HepG2 (cell line): ENCODE data around the gene TM2D1. TPM values are rescaled to one million over a fixed set of nuclear protein-coding genes. Genes with fewer than 3 reads are reported as not detected.

Source experiments
- EP300 ChIP-seq, 3 experiments: sonication (generic) in 1 of 3; formaldehyde crosslinking in 1 of 3; IDR thresholded peaks; 2 replicates each; pipeline versions ENCODE4 v1.5.1 to v1.6.1; 2011 to 2020; ENCODE audit warnings: low read depth in 2 of 3, low read length in 2 of 3, borderline replicate concordance in 1 of 3, improper control_type of control experiment in 1 of 3, mild to moderate bottlenecking in 1 of 3, missing genetic modification reagents in 1 of 3, moderate library complexity in 1 of 3
- ESRRA ChIP-seq: sonication (generic); formaldehyde crosslinking; IDR thresholded peaks from 2 replicates; pipeline ENCODE4 v1.5.1; 2020; ENCODE audit warnings: mild to moderate bottlenecking, low read depth, missing genetic modification reagents
- ETS1 ChIP-seq: sonication (generic); formaldehyde crosslinking; IDR thresholded peaks from 2 replicates; pipeline ENCODE4 v1.4.0; 2020; ENCODE audit warnings: missing genetic modification reagents
- GTF3A ChIP-seq: sonication (generic); formaldehyde crosslinking; conservative IDR thresholded peaks from 2 replicates; pipeline ENCODE4 v1.4.0; 2020; ENCODE audit warnings: mild to moderate bottlenecking, missing genetic modification reagents
- HMG20A ChIP-seq: IDR thresholded peaks from 2 replicates; pipeline ENCODE4 v1.6.1; 2016; ENCODE audit warnings: borderline replicate concordance
- HNF4A ChIP-seq: sonication (generic); formaldehyde crosslinking; IDR thresholded peaks from 2 replicates; pipeline ENCODE4 v1.4.0; 2020; ENCODE audit warnings: missing genetic modification reagents
- PBX3 ChIP-seq: sonication (generic); formaldehyde crosslinking; IDR thresholded peaks from 2 replicates; pipeline ENCODE4 v1.8.1; 2023; ENCODE audit warnings: missing genetic modification reagents, inconsistent platforms, borderline replicate concordance
- POGZ ChIP-seq: sonication (generic); formaldehyde crosslinking; IDR thresholded peaks from 2 replicates; pipeline ENCODE4 v1.4.0; 2020; ENCODE audit warnings: mild to moderate bottlenecking, missing genetic modification reagents
- PRPF4 ChIP-seq: fragments of 200-400 bp; formaldehyde crosslinking; IDR thresholded peaks from 2 replicates; pipeline ENCODE4 v1.6.1; 2016; ENCODE audit warnings: low read length, low read depth; ENCODE audit not compliant: poor library complexity, severe bottlenecking
- RAD21 ChIP-seq: fragments of 450-650 bp; formaldehyde crosslinking; IDR thresholded peaks from 2 replicates; pipeline ENCODE4 v1.5.0; 2020; ENCODE audit warnings: mild to moderate bottlenecking
- SCMH1 ChIP-seq: sonication (generic); formaldehyde crosslinking; IDR thresholded peaks from 2 replicates; pipeline ENCODE4 v1.9.0; 2021; ENCODE audit warnings: missing genetic modification reagents, mild to moderate bottlenecking, borderline replicate concordance
- TBX2 ChIP-seq: sonication (generic); formaldehyde crosslinking; IDR thresholded peaks from 2 replicates; pipeline ENCODE4 v1.5.0; 2020; ENCODE audit warnings: missing genetic modification reagents, mild to moderate bottlenecking, borderline replicate concordance
- ZBTB7B ChIP-seq: sonication (generic); formaldehyde crosslinking; IDR thresholded peaks from 2 replicates; pipeline ENCODE4 v1.4.0; 2020; ENCODE audit warnings: missing genetic modification reagents
- ZFP37 ChIP-seq: sonication (generic); formaldehyde crosslinking; IDR thresholded peaks from 2 replicates; pipeline ENCODE4 v1.4.0; 2020; ENCODE audit warnings: missing genetic modification reagents, borderline replicate concordance
- ZNF143 ChIP-seq: sonication (generic); formaldehyde crosslinking; IDR thresholded peaks from 2 replicates; pipeline ENCODE4 v1.4.0; 2020; ENCODE audit warnings: missing genetic modification reagents
- ZNF251 ChIP-seq: sonication (generic); formaldehyde crosslinking; IDR thresholded peaks from 2 replicates; pipeline ENCODE4 v1.9.0; 2021; ENCODE audit warnings: mild to moderate bottlenecking, missing genetic modification reagents
- ZNF274 ChIP-seq: sonication (generic); formaldehyde crosslinking; IDR thresholded peaks from 2 replicates; pipeline ENCODE4 v1.5.1; 2020; ENCODE audit warnings: mild to moderate bottlenecking, missing genetic modification reagents
- ZNF432 ChIP-seq: sonication (generic); formaldehyde crosslinking; IDR thresholded peaks from 2 replicates; pipeline ENCODE4 v1.5.0; 2020; ENCODE audit warnings: missing genetic modification reagents, mild to moderate bottlenecking, borderline replicate concordance
- ZNF556 ChIP-seq: sonication (generic); formaldehyde crosslinking; IDR thresholded peaks from 2 replicates; pipeline ENCODE4 v1.4.0; 2020; ENCODE audit warnings: mild to moderate bottlenecking, missing genetic modification reagents, borderline replicate concordance
- ZNF746 ChIP-seq: sonication (generic); formaldehyde crosslinking; IDR thresholded peaks from 2 replicates; pipeline ENCODE4 v1.8.0; 2022; ENCODE audit warnings: mild to moderate bottlenecking, missing genetic modification reagents
- ZNF790 ChIP-seq: sonication (generic); formaldehyde crosslinking; IDR thresholded peaks from 2 replicates; pipeline ENCODE4 v1.8.0; 2022; ENCODE audit warnings: missing genetic modification reagents, mild to moderate bottlenecking, borderline replicate concordance
- ZNF839 ChIP-seq: sonication (generic); formaldehyde crosslinking; IDR thresholded peaks from 2 replicates; pipeline ENCODE4 v1.4.0; 2020; ENCODE audit warnings: missing genetic modification reagents, mild to moderate bottlenecking, borderline replicate concordance
- polyA plus RNA-seq, 8 experiments: library from polyadenylated mRNA; depleted of rRNA in 3 of 8; stranded (reverse) in 7 of 8; unstranded in 1 of 8; fragments of >200 nt; fragmentation: Illumina TruSeq in 4 of 8; extraction: Trizol in 4 of 8; gene quantifications; 2 replicates each; pipeline versions ENCODE4 v1.2.1 to v1.2.3, GENCODE V29; 2011 to 2016; ENCODE audit warnings: low read depth in 4 of 8, missing spikeins in 1 of 8, mixed read lengths in 1 of 8; ENCODE audit not compliant: insufficient read depth in 1 of 8
- total RNA-seq, 5 experiments: library from RNA; depleted of rRNA; stranded (reverse); fragments of >200 nt; fragmentation: Illumina TruSeq; extraction: Trizol; gene quantifications; 2 replicates each; pipeline ENCODE4 v1.2.3, GENCODE V29; 2016; ENCODE audit warnings: low read depth in 1 of 5
- TF ChIP-seq, protein P1 (sequence below): IDR thresholded peaks from 2 replicates; pipeline ENCODE4 v1.6.1; 2016; ENCODE audit warnings: low read depth
- TF ChIP-seq, protein P2 (sequence below): IDR thresholded peaks from 2 replicates; pipeline ENCODE4 v1.6.1; 2016; ENCODE audit warnings: low read depth, control low read depth

TM2D1 gene
- total and polyA plus RNA-seq, 2 of the 13 experiments (the other 11 are each of a cell fraction or from before 2014, with no cell fraction given), result 26.6 to 49.0 TPM

- TF ChIP-seq, protein P1, sequence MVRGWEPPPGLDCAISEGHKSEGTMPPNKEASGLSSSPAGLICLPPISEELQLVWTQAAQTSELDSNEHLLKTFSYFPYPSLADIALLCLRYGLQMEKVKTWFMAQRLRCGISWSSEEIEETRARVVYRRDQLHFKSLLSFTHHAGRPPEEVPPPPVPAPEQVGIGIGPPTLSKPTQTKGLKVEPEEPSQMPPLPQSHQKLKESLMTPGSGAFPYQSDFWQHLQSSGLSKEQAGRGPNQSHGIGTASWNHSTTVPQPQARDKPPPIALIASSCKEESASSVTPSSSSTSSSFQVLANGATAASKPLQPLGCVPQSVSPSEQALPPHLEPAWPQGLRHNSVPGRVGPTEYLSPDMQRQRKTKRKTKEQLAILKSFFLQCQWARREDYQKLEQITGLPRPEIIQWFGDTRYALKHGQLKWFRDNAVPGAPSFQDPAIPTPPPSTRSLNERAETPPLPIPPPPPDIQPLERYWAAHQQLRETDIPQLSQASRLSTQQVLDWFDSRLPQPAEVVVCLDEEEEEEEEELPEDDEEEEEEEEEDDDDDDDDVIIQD (CRISPR knock-in tag), result no peak
- TF ChIP-seq PRPF4 (no peak), ZFP37 (CRISPR knock-in tag) (no peak), PBX3 (CRISPR knock-in tag) (no peak), ZNF746 (CRISPR knock-in tag) (peak; percentile 91), ZNF432 (CRISPR knock-in tag) (no peak), EP300 (IDR thresholded peaks at IDR 0.05; ENCODE audit: low read depth in 2 of 2, low read length in 2 of 2) (no peak), EP300 (CRISPR knock-in tag; IDR thresholded peaks at IDR 0.05; ENCODE audit: borderline replicate concordance) (no peak), HNF4A (0 out of 2 replicates have a peak, but pooled peaks have one; percentile 14), ZNF251 (CRISPR knock-in tag) (no peak), ZNF274 (CRISPR knock-in tag) (0 out of 2 replicates have a peak, but pooled peaks have one; percentile 30), ZBTB7B (no peak; the same call in 1 of the 2 replicates), TBX2 (CRISPR knock-in tag) (no peak; the same call in 1 of the 2 replicates), ZNF839 (CRISPR knock-in tag) (no peak), ESRRA (CRISPR knock-in tag) (no peak), SCMH1 (no peak), ETS1 (no peak), HMG20A (CRISPR knock-in tag) (no peak), RAD21 (CRISPR knock-in tag) (0 out of 2 replicates have a peak, but pooled peaks have one; percentile 8), ZNF143 (CRISPR knock-in tag) (no peak), ZNF556 (peak; percentile 37; the same call in 1 of the 2 replicates), POGZ (CRISPR knock-in tag) (peak; percentile 32), GTF3A (no peak), ZNF790 (CRISPR knock-in tag) (0 out of 2 replicates have a peak, but pooled peaks have one; percentile 30)
- TF ChIP-seq, protein P2, sequence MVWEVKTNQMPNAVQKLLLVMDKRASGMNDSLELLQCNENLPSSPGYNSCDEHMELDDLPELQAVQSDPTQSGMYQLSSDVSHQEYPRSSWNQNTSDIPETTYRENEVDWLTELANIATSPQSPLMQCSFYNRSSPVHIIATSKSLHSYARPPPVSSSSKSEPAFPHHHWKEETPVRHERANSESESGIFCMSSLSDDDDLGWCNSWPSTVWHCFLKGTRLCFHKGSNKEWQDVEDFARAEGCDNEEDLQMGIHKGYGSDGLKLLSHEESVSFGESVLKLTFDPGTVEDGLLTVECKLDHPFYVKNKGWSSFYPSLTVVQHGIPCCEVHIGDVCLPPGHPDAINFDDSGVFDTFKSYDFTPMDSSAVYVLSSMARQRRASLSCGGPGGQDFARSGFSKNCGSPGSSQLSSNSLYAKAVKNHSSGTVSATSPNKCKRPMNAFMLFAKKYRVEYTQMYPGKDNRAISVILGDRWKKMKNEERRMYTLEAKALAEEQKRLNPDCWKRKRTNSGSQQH (CRISPR knock-in tag), result no peak
Measured at GRCh38 chr1:61741711-61742619, 17.0 kb upstream of the TM2D1 start, which contains the start of gene PATJ (continued).
